A549 (cell line): ENCODE measurements around the gene ESRRB. TPM values are rescaled to one million over a fixed set of nuclear protein-coding genes. Genes with fewer than 3 reads are reported as not detected.

ENCODE experiments used
- ATAC-seq, 2 experiments: fragments of 200-7000 bp in 1 of 2; fragments of >200 bp in 1 of 2; cut with Nextera tagmentation in 1 of 2; cut with Tn5 transposase in 1 of 2; 3 replicates each; pipeline versions ENCODE4 v1.8.0 to v1.9.1; 2018 to 2020; ENCODE audit warnings: mild to moderate bottlenecking in 1 of 2, moderate library complexity in 1 of 2
- CTCF ChIA-PET: fragments of 300-600 bp; sonication (Branson Sonifier 250); formaldehyde crosslinking; extraction: SDS; loops from one replicate; lab custom pipeline; 2021; ENCODE audit warnings: antibody characterized with exemption, inconsistent platforms; lab: Yijun Ruan, JAX
- POLR2A ChIA-PET: fragments of 350-600 bp; formaldehyde crosslinking; extraction: SDS; loops from one replicate; lab custom pipeline; 2021; ENCODE audit warnings: antibody characterized with exemption, inconsistent platforms; lab: Yijun Ruan, JAX
- DNase-seq, 2 experiments: peaks; one replicate each; pipeline versions ENCODE4 v3.0.0 to v3.0.0-alpha.2; 2011 to 2016; ENCODE audit warnings: low read depth in 1 of 2, low spot score in 1 of 2
- FAIRE-seq: peaks from 2 replicates; lab custom pipeline; 2011; peaks lifted over from hg19 to GRCh38; lab: Jason Lieb, UNC
- H3K27ac ChIP-seq, 2 experiments: fragments of >200 bp; sonication (Bioruptor Twin); formaldehyde crosslinking; 3 replicates each; pipeline ENCODE4 v1.5.1; 2016 to 2017
- H3K4me1 ChIP-seq: fragments of >200 bp; sonication (Bioruptor Twin); formaldehyde crosslinking; 3 replicates; pipeline ENCODE4 v1.6.1; 2016
- H3K4me2 ChIP-seq: fragments of >200 bp; sonication (Bioruptor Twin); formaldehyde crosslinking; 3 replicates; pipeline ENCODE4 v1.6.1; 2016
- H3K4me3 ChIP-seq: fragments of >200 bp; sonication (Bioruptor Twin); formaldehyde crosslinking; 3 replicates; pipeline ENCODE4 v1.5.1; 2016
- H3K9me3 ChIP-seq: fragments of >200 bp; sonication (Bioruptor Twin); formaldehyde crosslinking; 3 replicates; pipeline ENCODE4 v1.6.1; 2016
- BHLHE40 ChIP-seq: IDR thresholded peaks from 2 replicates; pipeline ENCODE4 v1.6.1; 2012; ENCODE audit warnings: low read depth, low read length, inconsistent platforms
- CEBPB ChIP-seq, 2 experiments: fragments of >200 bp in 1 of 2; sonication (Bioruptor Twin) in 1 of 2; formaldehyde crosslinking in 1 of 2; IDR thresholded peaks; 2 replicates each; pipeline ENCODE4 v1.6.1; 2012 to 2016
- CHD2 ChIP-seq: fragments of 150-350 bp; IDR thresholded peaks from 2 replicates; pipeline ENCODE4 v1.6.1; 2014; ENCODE audit warnings: low read length; ENCODE audit not compliant: partially characterized antibody
- FOSL2 ChIP-seq, 2 experiments: fragments of 450-650 bp in 1 of 2; fragments of >200 bp in 1 of 2; sonication (Bioruptor Twin) in 1 of 2; formaldehyde crosslinking; IDR thresholded peaks; 2 replicates each; pipeline versions ENCODE4 v1.5.0 to v1.6.1; 2016 to 2020; ENCODE audit warnings: mild to moderate bottlenecking in 1 of 2, moderate library complexity in 1 of 2
- FOXS1 ChIP-seq: fragments of 250-450 bp; sonication (Bioruptor Pico); IDR thresholded peaks from 2 replicates; pipeline ENCODE4 v1.5.0; 2020; ENCODE audit warnings: mild to moderate bottlenecking, moderate library complexity
- HOXB13 ChIP-seq: fragments of 250-450 bp; sonication (Bioruptor Pico); IDR thresholded peaks from 2 replicates; pipeline ENCODE4 v1.5.0; 2020; ENCODE audit warnings: low read depth, mild to moderate bottlenecking, moderate library complexity
- HOXB5 ChIP-seq: fragments of 250-450 bp; sonication (Bioruptor Pico); IDR thresholded peaks from 2 replicates; pipeline ENCODE4 v1.5.0; 2020; ENCODE audit warnings: mild to moderate bottlenecking, moderate library complexity
- JUNB ChIP-seq: fragments of >200 bp; sonication (Bioruptor Twin); formaldehyde crosslinking; IDR thresholded peaks from 2 replicates; pipeline ENCODE4 v1.6.1; 2016
- KDM1A ChIP-seq: fragments of 200-600 bp; sonication (generic); IDR thresholded peaks from 2 replicates; pipeline ENCODE4 v1.6.1; 2016; ENCODE audit warnings: low read depth, mild to moderate bottlenecking
- MAFK ChIP-seq: fragments of 450-650 bp; IDR thresholded peaks from 2 replicates; pipeline ENCODE4 v1.6.1; 2014; ENCODE audit not compliant: partially characterized antibody
- MAX ChIP-seq: IDR thresholded peaks from 2 replicates; pipeline ENCODE4 v1.6.1; 2012
- POLR2AphosphoS2 ChIP-seq: conservative IDR thresholded peaks from 2 replicates; pipeline ENCODE4 v1.6.1; 2012; ENCODE audit warnings: low read length, improper control_type of control experiment, inconsistent platforms
- RARB ChIP-seq: fragments of 250-450 bp; sonication (Bioruptor Pico); IDR thresholded peaks from 2 replicates; pipeline ENCODE4 v1.8.0; 2021; ENCODE audit warnings: mild to moderate bottlenecking, moderate library complexity
- REST ChIP-seq: fragments of 200-600 bp; sonication (generic); IDR thresholded peaks from 2 replicates; pipeline ENCODE4 v1.6.1; 2016; ENCODE audit warnings: antibody characterized with exemption, mild to moderate bottlenecking, moderate library complexity
- RFX5 ChIP-seq: fragments of 450-650 bp; IDR thresholded peaks from 2 replicates; pipeline ENCODE4 v1.7.1; 2014; ENCODE audit warnings: antibody characterized with exemption, mild to moderate bottlenecking, moderate library complexity
- RNF2 ChIP-seq: fragments of 200-600 bp; sonication (generic); IDR thresholded peaks from 2 replicates; pipeline ENCODE4 v1.6.1; 2016; ENCODE audit warnings: low read depth, mild to moderate bottlenecking, antibody characterized with exemption, moderate library complexity, borderline replicate concordance
- SMC3 ChIP-seq: fragments of >200 bp; sonication (Bioruptor Twin); formaldehyde crosslinking; IDR thresholded peaks from 3 replicates; pipeline ENCODE4 v1.6.1; 2018; ENCODE audit warnings: inconsistent platforms
- SREBF2 ChIP-seq: fragments of 450-650 bp; IDR thresholded peaks from 2 replicates; pipeline ENCODE4 v1.6.1; 2014; ENCODE audit warnings: mild to moderate bottlenecking, moderate library complexity
- ZSCAN20 ChIP-seq: fragments of 250-450 bp; sonication (Bioruptor Pico); IDR thresholded peaks from 2 replicates; pipeline ENCODE4 v1.8.0; 2022; ENCODE audit warnings: mild to moderate bottlenecking, moderate library complexity
- polyA plus RNA-seq, 4 experiments: library from polyadenylated mRNA; depleted of rRNA in 3 of 4; stranded (reverse); fragments of >200 nt; fragmentation: RNase III in 1 of 4; extraction: RNeasy Plus Mini Kit Qiagen cat#74134 plus additional on column Dnase treatment in 1 of 4; gene quantifications; 2 replicates in 3 of 4; 3 replicates in 1 of 4; pipeline ENCODE4 v1.2.3, GENCODE V29; 2011 to 2017
- TF ChIP-seq, protein P1 (sequence below): fragments of 250-450 bp; sonication (Bioruptor Pico); IDR thresholded peaks from 2 replicates; pipeline ENCODE4 v1.5.0; 2020; ENCODE audit warnings: low read depth, mild to moderate bottlenecking, moderate library complexity

The ESRRB gene
- polyA plus RNA-seq, 2 of the 4 experiments (the other 2 are of a cell fraction) = 0.15 to 0.19 TPM

GRCh38 chr14:76538648-76539008 lies 162.7 kb downstream of the ESRRB start (continued):
- TF ChIP-seq REST (no peak), RARB (no peak), ZSCAN20 (CRISPR knock-in tag) (no peak)
- TF ChIP-seq, protein P1, sequence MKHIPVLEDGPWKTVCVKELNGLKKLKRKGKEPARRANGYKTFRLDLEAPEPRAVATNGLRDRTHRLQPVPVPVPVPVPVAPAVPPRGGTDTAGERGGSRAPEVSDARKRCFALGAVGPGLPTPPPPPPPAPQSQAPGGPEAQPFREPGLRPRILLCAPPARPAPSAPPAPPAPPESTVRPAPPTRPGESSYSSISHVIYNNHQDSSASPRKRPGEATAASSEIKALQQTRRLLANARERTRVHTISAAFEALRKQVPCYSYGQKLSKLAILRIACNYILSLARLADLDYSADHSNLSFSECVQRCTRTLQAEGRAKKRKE (CRISPR knock-in tag) = no peak

DNA sequence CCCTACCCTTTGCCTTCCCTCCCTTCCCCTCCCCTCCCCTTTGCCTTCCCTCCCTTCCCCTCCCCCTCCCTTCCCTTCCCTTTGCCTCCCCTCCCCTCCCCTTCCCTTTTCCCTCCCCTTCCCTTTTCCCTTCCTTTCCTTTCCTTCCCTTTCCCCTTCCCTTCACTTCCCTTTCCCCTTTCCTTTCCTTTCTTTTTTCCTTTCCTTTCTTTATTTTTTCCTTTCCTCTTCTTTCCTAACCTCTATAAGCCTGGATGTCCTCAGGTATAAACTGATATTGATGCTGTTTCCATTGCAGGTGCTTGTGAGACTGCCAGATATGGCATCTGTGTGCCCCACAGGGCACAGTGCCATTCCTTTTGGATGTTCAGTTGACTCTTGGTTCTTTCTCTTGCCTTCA lies 163.2 kb downstream of the ESRRB start:
- CTCF ChIA-PET = no interaction called here
- H3K27ac ChIP-seq = no peak overlapping the region
- TF ChIP-seq SMC3 (no peak), CEBPB (IDR thresholded peaks at IDR 0.05) (no peak), HOXB13 (no peak), FOSL2 (IDR thresholded peaks at IDR 0.05) (no peak), FOSL2 (CRISPR knock-in tag; IDR thresholded peaks at IDR 0.05) (no peak), CHD2 (no peak), FOXS1 (CRISPR knock-in tag) (no peak), ZSCAN20 (CRISPR knock-in tag) (no peak), KDM1A (no peak), HOXB5 (no peak), RFX5 (no peak), BHLHE40 (no peak), MAFK (no peak), JUNB (no peak), RNF2 (no peak), POLR2AphosphoS2 (no peak), SREBF2 (no peak), REST (no peak), MAX (no peak)
- TF ChIP-seq, protein P1 (CRISPR knock-in tag) = no peak
- H3K4me2 ChIP-seq = no peak overlapping the region
- H3K4me3 ChIP-seq = no peak overlapping the region
- ATAC-seq (no peak), DNase-seq (no peak), FAIRE-seq (no peak)
- no peaks in the 10 kb centered on the region for H3K9me3 ChIP-seq
- H3K4me1 ChIP-seq = no peaks in the 10 kb centered on the region
- POLR2A ChIA-PET = no interaction called here
